ENCODE measurements around the gene VSTM1.
A peak's percentile ranks its signal among the peaks of the same experiment; 100 is the strongest.

VSTM1 gene

GRCh38 chr19:54102421-54103169 is 38.9 kb upstream of the VSTM1 start, which contains the start of gene NDUFA3 (continued):
- TF ChIP-seq TSHZ1 (tag by site-specific recombination; IDR thresholded peaks at IDR 0.05; ENCODE audit: borderline replicate concordance) (no peak), ZNF621 (tag by site-specific recombination; IDR thresholded peaks at IDR 0.05) (no peak), GLIS2 (tag by site-specific recombination; IDR thresholded peaks at IDR 0.05) (peak; percentile 39; the same call in 1 of the 2 replicates), PRDM4 (tag by site-specific recombination; IDR thresholded peaks at IDR 0.05) (0 out of 2 replicates have a peak, but pooled peaks have one; percentile 26), ZNF155 (tag by site-specific recombination; IDR thresholded peaks at IDR 0.05) (no peak), GLIS1 (tag by site-specific recombination; IDR thresholded peaks at IDR 0.05) (no peak; the same call in 1 of the 2 replicates), ZNF138 (tag by site-specific recombination; IDR thresholded peaks at IDR 0.05; ENCODE audit: borderline replicate concordance) (no peak), ZNF112 (tag by site-specific recombination; IDR thresholded peaks at IDR 0.05) (no peak), PRDM6 (tag by site-specific recombination; IDR thresholded peaks at IDR 0.05) (no peak), ZNF549 (tag by site-specific recombination; IDR thresholded peaks at IDR 0.05) (no peak), IKZF3 (tag by site-specific recombination; IDR thresholded peaks at IDR 0.05) (no peak), ZNF548 (tag by site-specific recombination; IDR thresholded peaks at IDR 0.05) (no peak), ZNF830 (tag by site-specific recombination; IDR thresholded peaks at IDR 0.05; ENCODE audit: low read depth) (no peak), ZNF677 (tag by site-specific recombination; IDR thresholded peaks at IDR 0.05) (no peak), CTCF (tag by site-specific recombination; IDR thresholded peaks at IDR 0.05) (0 out of 2 replicates have a peak, but pooled peaks have one; percentile 18), FEZF1 (tag by site-specific recombination; IDR thresholded peaks at IDR 0.05) (no peak), SALL2 (tag by site-specific recombination; IDR thresholded peaks at IDR 0.05; ENCODE audit: borderline replicate concordance) (no peak), ZSCAN4 (tag by site-specific recombination; IDR thresholded peaks at IDR 0.05) (no peak), ZNF791 (tag by site-specific recombination; IDR thresholded peaks at IDR 0.05) (no peak), ZNF398 (tag by site-specific recombination; IDR thresholded peaks at IDR 0.05) (no peak; the same call in 1 of the 2 replicates), ZNF214 (tag by site-specific recombination; IDR thresholded peaks at IDR 0.05; ENCODE audit: borderline replicate concordance) (no peak), GLI2 (tag by site-specific recombination; IDR thresholded peaks at IDR 0.05; ENCODE audit: borderline replicate concordance, low read depth) (no peak), ZBTB7A (tag by site-specific recombination; IDR thresholded peaks at IDR 0.05; ENCODE audit: low read depth) (no peak), ZNF274 (IDR thresholded peaks at IDR 0.05; ENCODE audit: low read length) (no peak), ZNF274 (tag by site-specific recombination; IDR thresholded peaks at IDR 0.05; ENCODE audit: borderline replicate concordance) (no peak), ZNF121 (tag by site-specific recombination; IDR thresholded peaks at IDR 0.05) (no peak)
